ENCODE data around the gene SLCO3A1.

Gene SLCO3A1

GRCh38 chr15:91975241-91975978, 121.9 kb downstream of the SLCO3A1 start:
- H2AFZ ChIP-seq (ENCODE audit: low read depth, low read length): no peak overlapping the region
- DNase-seq: no peak

GRCh38 chr15:91976966-91977365, 123.5 kb downstream of the SLCO3A1 start:
- Histone ChIP-seq H3K4me2 (ENCODE audit: insufficient read depth, low read length) (no peak overlapping the region), H3K4me1 (ENCODE audit: insufficient read depth, low read length) (no peaks in the 10 kb centered on the region), H4K20me1 (ENCODE audit: insufficient read depth, low read length) (no peaks in the 10 kb centered on the region), H3K4me3 (ENCODE audit: low read depth in 1 of 2, low read length in 2 of 2) (no peak overlapping the region), H3K27me3 (ENCODE audit: insufficient read depth, low read length, poor library complexity) (peaks cover 3% of the 10 kb centered on the region), H3K36me3 (ENCODE audit: insufficient read depth, low read length) (no peaks in the 10 kb centered on the region), H2AFZ (ENCODE audit: low read depth, low read length) (no peak overlapping the region), H3K9ac (ENCODE audit: low read depth, low read length) (no peak overlapping the region), H3K9me3 (ENCODE audit: insufficient read depth, low read length, severe bottlenecking) (no peaks in the 10 kb centered on the region), H3K27ac (ENCODE audit: low read length) (no peak overlapping the region), H3K79me2 (ENCODE audit: insufficient read depth, low read length) (no peaks in the 10 kb centered on the region)
- ATAC-seq (ENCODE audit: insufficient read depth, low read depth) (no peak), DNase-seq (no peak)
- TF ChIP-seq CTCF (IDR thresholded peaks at IDR 0.05; ENCODE audit: borderline replicate concordance, extremely low read depth, low read length, poor library complexity, severe bottlenecking): no peak

More at GRCh38 chr15:91975241-91975978, 121.9 kb downstream of the SLCO3A1 start:
- Histone ChIP-seq H3K4me3 (ENCODE audit: low read depth in 1 of 2, low read length in 2 of 2) (no peak overlapping the region), H4K20me1 (ENCODE audit: insufficient read depth, low read length) (no peaks in the 10 kb centered on the region), H3K27ac (ENCODE audit: low read length) (no peak overlapping the region), H3K4me2 (ENCODE audit: insufficient read depth, low read length) (no peak overlapping the region), H3K27me3 (ENCODE audit: insufficient read depth, low read length, poor library complexity) (no peaks in the 10 kb centered on the region), H3K9ac (ENCODE audit: low read depth, low read length) (no peak overlapping the region), H3K79me2 (ENCODE audit: insufficient read depth, low read length) (no peaks in the 10 kb centered on the region), H3K4me1 (ENCODE audit: insufficient read depth, low read length) (no peaks in the 10 kb centered on the region), H3K36me3 (ENCODE audit: insufficient read depth, low read length) (no peaks in the 10 kb centered on the region), H3K9me3 (ENCODE audit: insufficient read depth, low read length, severe bottlenecking) (no peaks in the 10 kb centered on the region)
- ATAC-seq (ENCODE audit: insufficient read depth, low read depth): no peak
- no peak for TF ChIP-seq EZH2 (IDR thresholded peaks at IDR 0.05; ENCODE audit: borderline replicate concordance, low read depth, low read length, severe bottlenecking)
- no peak for TF ChIP-seq CTCF (IDR thresholded peaks at IDR 0.05; ENCODE audit: borderline replicate concordance, extremely low read depth, low read length, poor library complexity, severe bottlenecking)

GRCh38 chr15:91980502-91981267, 127.2 kb downstream of the SLCO3A1 start:
- TF ChIP-seq EZH2 (IDR thresholded peaks at IDR 0.05; ENCODE audit: borderline replicate concordance, low read depth, low read length, severe bottlenecking): no peak
- no peak for TF ChIP-seq CTCF (IDR thresholded peaks at IDR 0.05; ENCODE audit: borderline replicate concordance, extremely low read depth, low read length, poor library complexity, severe bottlenecking)
- DNase-seq: no peak
- H3K79me2 ChIP-seq (ENCODE audit: insufficient read depth, low read length): no peaks in the 10 kb centered on the region

More at GRCh38 chr15:91980502-91981267, 127.2 kb downstream of the SLCO3A1 start:
- Histone ChIP-seq H3K4me2 (ENCODE audit: insufficient read depth, low read length) (no peak overlapping the region), H3K4me1 (ENCODE audit: insufficient read depth, low read length) (no peaks in the 10 kb centered on the region), H3K27me3 (ENCODE audit: insufficient read depth, low read length, poor library complexity) (peaks cover 4% of the 10 kb centered on the region), H3K27ac (ENCODE audit: low read length) (no peak overlapping the region), H3K4me3 (ENCODE audit: low read depth in 1 of 2, low read length in 2 of 2) (no peak overlapping the region), H3K9ac (ENCODE audit: low read depth, low read length) (no peak overlapping the region), H4K20me1 (ENCODE audit: insufficient read depth, low read length) (no peaks in the 10 kb centered on the region), H3K36me3 (ENCODE audit: insufficient read depth, low read length) (no peaks in the 10 kb centered on the region), H2AFZ (ENCODE audit: low read depth, low read length) (no peak overlapping the region), H3K9me3 (ENCODE audit: insufficient read depth, low read length, severe bottlenecking) (no peaks in the 10 kb centered on the region)
- no peak for ATAC-seq (ENCODE audit: insufficient read depth, low read depth)
